Esophagus mucosa (tissue), 1 donor: ENCODE results near the gene CHRNA7. TPM values are rescaled to one million over a fixed set of nuclear protein-coding genes. Genes with fewer than 3 reads are reported as not detected.
"Not testable (repeated sequence)": the region's sequence is repeated elsewhere in the genome, so short reads cannot be mapped to it uniquely, and the experiment has no call there.

Source experiments
- ATAC-seq: fragments of 200-7000 bp; cut with Tn5 transposase; one replicate; pipeline ENCODE4 v1.9.1; 2020
- total RNA-seq: library from RNA; stranded (reverse); gene quantifications from one replicate; pipeline ENCODE4 v1.2.4, GENCODE V29; 2023
- donor health status: DM: yes; HTN: yes; CAD: no.

Gene CHRNA7
- total RNA-seq, 1 donor from 2014 or later = 0.76 TPM

DNA sequence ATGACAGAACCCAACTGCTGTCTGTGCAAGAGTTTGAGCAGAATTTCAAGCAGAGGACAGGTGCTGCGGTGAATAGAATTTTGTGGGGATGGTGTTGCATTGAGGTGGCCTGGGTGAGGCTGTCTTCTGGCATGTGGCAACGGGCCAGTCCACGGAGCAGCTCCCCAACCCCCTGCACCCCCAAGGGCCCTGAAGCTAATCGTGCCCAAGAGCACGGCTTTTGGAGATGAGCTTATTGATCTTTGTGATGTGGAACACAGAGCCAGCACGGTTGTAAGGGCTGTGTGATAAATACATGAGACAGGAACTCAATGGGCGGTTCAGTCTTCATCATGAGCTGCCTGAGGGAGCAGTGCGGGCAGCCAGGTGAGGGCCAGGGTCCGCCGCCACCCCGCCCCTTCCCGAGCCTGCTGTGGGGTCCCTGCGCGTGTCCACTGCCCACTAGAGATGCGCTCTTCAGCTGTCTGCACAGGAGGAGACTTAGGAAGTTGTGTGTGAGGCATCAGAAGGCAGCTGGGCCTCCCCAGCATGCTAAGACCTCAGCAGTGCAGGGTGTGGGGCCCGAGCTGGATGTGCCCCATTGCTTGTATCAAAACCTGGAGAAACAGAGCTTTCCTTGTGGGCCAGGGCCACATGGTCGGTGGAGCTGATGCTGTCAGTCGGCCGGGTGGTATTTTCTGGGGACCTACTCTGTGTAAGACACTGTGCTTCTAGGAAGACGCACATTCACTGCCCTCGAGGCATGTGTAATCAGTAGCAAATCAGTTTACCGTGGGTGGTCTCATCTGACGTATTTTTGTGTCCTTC, 90.5 kb downstream of the CHRNA7 start:
- no peak for ATAC-seq

GRCh38 chr15:32121384-32121695, 91.0 kb downstream of the CHRNA7 start:
- no peak for ATAC-seq

- ATAC-seq = no peak
These were observed 91.7 kb downstream of the CHRNA7 start for GRCh38 chr15:32122013-32122412.

- ATAC-seq = no peak
These were observed 93.2 kb downstream of the CHRNA7 start for GRCh38 chr15:32123473-32123872.

DNA sequence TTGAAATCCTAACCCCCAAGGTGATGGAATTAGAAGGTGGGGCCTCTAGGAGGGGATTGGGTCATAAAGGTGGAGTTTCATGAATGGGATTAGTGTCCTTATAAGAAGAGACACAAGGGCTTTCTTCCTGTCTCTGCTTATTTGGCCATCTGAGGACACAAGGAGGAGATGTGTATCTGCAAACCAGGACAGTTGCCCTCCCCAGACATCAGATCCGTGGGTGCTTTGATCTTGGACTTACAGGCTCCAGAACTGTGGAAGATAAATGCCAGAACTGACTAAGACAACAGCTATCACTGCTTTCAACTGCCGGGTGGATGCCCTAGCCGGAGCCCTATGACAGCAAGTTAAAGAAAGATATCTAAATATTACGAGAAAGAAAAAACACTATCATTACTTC, 94.4 kb downstream of the CHRNA7 start:
- ATAC-seq = no peak

DNA sequence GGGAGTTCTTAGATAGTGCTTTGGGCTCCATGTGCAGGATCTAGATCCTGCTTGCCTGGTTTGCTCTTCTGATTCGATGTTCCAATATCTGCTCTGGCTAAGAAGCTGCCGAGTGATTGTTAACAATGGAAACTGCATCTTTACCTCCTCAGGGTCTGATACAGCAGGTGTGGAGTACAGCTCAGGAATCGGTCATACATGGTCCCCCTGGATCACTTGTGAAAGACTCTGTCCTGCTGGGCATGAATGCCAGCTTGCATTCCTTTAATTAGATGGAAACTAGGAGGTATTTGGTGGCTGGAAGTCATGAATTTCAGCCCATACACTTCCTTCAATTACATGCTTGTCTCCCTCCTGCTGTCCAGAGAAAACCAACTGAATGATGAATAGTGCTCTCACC, 95.3 kb downstream of the CHRNA7 start:
- no peak for ATAC-seq

DNA sequence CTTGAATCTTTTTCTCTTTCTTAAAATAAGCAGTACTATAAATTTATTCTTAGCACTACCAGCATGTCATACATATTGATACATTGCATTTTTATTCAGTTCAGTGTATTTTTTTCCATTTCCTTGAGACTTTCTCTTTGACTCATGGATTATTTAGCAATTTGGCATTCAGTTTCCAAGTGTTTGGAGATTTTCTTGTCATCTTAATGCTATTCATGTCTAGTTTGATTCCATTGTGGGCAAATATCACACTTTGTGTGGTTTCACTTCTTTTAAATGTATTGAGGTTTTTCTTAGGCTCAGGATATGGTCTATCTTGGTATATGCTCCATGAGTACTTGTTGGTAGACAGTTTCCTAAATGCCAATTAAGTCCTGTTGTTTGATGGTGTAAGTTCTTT, 99.5 kb downstream of the CHRNA7 start:
- ATAC-seq = no peak

GRCh38 chr15:32130823-32131222, 100.5 kb downstream of the CHRNA7 start:
- ATAC-seq = no peak

DNA sequence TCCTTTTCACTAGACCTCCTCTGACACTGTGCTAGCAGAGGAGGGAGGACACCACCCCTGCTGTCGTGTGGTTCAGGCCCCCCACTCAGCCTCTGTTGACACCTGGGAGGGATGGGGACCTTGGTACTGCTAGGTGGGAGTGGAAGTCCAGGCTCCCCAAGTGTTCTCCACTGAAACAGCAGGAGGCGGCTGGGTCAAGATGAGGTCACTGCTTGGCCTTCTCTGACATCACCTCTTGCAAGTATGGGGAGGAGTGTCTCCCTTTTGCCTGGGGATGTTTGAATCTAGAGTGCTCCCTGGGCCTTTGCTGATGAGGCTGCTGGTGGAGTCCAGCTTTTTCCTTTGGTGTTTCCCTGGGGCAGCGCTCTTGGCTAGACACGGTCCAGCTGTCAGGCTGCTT, 101.5 kb downstream of the CHRNA7 start:
- ATAC-seq = no peak

DNA sequence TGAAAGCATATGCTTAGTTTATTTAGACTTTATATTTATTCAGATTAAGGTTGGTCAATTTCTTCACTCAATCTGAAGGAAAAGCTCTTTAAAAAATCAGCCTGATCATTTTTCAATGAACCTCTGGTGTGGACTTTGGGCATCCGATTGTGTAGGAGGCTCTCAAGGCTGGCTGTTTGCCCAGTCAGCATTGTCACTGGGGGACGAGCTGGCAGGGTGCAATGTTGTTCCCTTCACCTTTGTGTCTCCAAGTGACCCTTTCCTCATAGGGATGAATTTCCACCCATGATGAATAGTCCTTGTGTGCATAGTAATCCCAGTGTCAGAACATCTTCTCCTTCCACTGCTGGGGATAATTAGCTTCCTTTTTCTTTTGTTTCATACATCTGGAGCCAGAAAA, 102.5 kb downstream of the CHRNA7 start:
- no peak for ATAC-seq

DNA sequence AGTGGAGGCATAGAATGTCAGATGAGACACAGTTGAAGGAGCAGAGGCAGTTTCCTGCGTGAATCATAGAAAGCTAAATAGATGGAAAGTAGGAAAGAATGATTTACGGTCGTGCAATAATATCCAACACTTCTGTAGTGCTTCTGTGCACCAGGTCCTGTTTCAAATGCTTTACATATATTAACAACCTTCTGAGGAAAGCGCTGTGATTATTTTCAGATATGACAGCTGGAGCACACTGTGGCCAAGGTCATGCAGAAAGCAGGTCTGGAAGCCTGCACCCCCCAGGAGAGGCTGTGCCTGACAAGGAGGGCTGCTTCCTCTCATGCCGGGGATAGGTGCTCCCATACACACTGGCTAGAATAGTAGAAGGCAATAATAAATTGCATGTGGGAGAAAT, 104.5 kb downstream of the CHRNA7 start:
- ATAC-seq = no peak

DNA sequence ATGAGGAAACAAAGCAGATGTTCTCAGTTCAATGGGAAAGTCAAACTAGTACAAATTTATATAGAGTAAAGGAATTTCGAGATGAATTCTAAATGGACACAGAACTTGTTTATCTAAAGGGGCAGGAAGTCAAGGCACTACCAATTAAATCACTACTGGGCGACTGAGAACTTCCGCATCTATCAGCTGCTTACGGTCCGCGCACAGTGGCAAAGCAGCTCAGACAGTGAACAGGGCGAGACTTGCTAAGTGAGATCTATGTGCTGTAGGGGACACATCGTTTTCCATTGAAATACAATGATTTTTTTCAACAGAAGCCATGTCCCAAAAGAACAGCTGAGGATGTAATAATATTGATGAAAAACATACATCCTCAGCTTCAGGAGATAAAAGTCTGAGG, 105.0 kb downstream of the CHRNA7 start:
- no peak for ATAC-seq

DNA sequence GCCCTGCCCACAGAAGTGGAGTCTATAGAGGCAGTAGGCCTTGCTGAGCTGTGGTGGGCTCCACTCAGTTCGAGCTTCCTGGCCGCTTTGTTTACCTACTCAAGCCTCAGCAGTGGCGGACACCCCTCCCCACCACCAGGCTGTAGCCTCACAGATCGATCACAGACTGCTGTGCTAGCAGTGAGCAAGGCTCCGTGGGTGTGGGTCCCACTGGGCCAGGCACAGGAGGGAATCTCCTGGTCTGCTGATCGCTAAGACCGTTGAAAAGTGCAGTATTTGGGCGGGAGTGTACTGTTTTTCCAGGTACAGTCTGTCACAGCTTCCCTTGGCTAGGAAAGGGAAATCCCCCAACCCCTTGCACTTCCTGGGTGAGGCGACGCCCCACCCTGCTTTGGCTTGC, 115.2 kb downstream of the CHRNA7 start:
- not testable (repeated sequence) for ATAC-seq

DNA sequence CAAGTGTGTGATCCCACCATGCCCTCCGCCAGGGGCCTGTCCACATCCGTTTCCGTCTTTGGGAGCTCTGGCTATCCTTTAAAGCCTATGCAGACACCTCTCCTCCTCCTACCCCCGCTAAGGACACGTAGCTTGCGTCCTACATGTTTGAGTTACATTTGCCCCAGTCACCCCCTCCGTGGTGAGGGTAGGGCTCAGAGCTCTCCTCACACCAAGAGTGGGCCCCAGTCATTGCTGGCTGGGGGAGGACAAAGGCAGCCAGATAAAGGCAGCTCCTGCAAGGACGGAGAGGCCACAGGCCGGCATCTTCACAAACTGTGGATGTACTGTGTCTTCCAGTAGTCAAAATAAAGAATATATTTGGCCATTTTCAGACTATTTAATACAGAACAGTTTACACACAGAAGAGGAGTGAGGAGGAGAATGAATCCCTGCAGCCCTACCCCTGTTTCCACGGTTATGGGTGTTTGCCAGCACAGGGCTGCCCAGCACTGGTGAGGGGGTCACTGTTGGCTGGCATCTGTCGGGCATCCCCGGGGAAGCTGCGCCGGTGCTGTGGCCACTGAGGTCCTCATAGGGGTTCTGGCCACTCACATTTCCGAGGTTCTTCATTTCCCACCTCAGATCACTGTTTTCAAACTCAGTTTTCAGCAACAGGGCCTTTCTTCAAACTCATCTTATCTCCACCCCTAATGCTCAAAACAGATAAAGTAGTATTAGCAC, 118.7 kb downstream of the CHRNA7 start:
- ATAC-seq = no peak

DNA sequence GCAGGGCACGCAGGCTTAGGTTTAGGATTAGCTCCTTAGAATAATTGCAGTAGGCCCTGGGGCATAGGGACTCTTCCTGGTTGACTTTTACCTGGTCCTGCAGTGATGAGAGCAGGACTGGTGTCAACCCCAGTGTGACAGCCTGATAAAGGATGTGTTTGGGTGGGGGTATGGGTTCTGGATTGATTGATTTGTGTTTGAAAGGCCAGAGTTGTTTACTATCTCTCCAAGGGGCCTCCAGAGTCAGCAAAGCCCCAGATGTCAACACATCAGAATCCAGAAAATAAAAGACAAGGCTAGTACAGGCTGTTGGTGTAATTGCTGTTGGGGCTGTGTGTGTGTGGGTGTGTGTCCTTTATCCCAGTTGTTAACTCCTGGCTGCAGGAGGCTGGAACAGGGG, 122.3 kb downstream of the CHRNA7 start:
- no peak for ATAC-seq

DNA sequence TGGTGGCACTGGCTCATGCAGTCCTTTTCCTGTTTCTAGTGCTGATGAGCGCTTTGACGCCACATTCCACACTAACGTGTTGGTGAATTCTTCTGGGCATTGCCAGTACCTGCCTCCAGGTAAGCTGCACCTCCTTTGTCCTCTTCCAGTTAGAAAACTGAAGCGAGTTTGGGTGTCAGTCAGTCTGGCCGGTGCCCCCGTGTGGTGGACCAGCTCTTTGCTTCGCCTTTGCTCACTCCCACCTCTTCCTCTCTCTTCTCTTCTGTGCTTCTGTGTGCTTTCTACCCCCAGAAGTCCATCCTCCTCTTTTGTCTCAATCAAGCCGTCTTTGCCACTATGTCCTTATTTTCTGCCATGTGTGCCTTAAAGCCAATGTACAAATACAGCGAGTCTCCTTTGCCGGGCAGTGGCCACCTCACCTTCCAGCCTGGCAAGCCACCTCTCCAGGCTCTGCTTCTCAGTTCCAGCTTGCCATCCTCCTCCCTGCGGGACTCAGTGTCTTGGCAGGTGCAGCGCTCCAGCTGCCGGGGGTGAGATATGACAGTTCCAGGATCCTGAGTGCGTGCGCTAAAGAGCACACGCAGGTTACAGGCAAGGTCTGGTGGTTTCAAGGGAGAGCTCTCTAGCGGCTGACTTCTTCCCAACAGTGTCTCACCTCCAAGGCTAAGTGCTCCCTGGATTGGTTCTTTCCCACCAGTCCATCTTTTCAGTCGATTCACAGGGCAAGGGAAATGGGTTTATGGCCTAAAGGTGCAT, 123.7 kb downstream of the CHRNA7 start:
- not testable (repeated sequence) for ATAC-seq

GRCh38 chr15:32162143-32162542, 131.8 kb downstream of the CHRNA7 start:
- not testable (repeated sequence) for ATAC-seq

GRCh38 chr15:32164065-32164464, 133.8 kb downstream of the CHRNA7 start:
- not testable (repeated sequence) for ATAC-seq

DNA sequence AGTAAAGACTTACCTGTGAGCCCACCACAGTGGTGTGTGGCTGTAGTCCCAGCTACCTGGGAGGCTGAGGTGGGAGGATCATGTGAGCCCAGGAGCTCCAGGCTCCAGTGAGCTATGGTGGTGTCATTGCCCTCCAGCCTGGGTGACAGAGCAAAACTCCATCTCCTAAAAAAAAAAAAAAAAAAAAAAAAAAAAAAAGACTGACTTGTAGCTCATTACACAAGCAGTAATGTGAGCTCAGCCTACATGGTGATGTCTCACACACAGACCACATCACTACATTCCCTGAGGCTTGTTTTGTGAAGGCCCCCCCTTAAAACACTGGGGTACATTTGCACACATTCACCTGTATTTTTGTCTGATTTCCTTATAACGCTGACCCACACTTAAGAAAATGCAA, 134.4 kb downstream of the CHRNA7 start:
- ATAC-seq = not testable (repeated sequence)

DNA sequence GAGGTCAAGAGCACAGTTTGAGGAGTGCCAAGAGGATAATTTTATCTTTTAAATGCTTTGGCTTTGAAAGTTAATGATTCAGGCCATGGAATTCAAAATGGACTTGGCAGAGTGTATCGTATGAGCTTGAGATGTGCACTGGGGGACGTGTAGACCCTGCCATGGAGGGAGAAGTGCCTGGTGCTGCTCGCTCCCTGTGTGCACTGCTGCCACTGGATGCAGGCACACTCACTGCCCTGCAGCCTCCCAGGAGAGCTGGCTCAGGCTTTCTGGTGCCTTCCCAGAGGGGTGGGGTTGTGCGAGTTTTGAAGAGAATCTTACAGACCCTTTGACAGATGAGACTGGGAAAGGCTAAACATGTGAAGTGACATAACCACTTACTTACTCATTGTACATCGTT, 135.5 kb downstream of the CHRNA7 start:
- peak; percentile 10 for ATAC-seq

DNA sequence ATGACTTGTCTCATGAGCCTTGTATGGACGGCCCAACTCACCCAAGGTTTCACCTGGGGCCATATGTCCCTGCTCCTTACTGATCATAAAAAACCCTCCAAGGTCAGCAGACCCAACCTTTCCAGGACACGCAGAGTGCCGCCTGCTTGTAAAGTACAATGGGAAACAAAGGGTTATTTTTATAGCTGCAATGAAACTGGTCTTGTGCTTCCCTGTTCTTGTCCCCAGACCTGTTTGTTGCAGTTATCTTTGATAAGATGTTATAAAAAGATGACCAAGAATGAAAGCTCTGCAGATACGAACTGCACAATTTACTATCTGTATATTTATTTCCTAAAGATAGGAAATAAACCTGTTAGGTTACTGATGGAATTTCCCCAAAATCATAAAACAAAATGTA, 136.0 kb downstream of the CHRNA7 start:
- ATAC-seq = peak; percentile 10

DNA sequence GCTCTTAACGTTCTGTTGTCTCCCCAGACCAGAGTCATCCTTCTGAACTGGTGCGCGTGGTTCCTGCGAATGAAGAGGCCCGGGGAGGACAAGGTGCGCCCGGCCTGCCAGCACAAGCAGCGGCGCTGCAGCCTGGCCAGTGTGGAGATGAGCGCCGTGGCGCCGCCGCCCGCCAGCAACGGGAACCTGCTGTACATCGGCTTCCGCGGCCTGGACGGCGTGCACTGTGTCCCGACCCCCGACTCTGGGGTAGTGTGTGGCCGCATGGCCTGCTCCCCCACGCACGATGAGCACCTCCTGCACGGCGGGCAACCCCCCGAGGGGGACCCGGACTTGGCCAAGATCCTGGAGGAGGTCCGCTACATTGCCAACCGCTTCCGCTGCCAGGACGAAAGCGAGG, 137.6 kb downstream of the CHRNA7 start:
- not testable (repeated sequence) for ATAC-seq

DNA sequence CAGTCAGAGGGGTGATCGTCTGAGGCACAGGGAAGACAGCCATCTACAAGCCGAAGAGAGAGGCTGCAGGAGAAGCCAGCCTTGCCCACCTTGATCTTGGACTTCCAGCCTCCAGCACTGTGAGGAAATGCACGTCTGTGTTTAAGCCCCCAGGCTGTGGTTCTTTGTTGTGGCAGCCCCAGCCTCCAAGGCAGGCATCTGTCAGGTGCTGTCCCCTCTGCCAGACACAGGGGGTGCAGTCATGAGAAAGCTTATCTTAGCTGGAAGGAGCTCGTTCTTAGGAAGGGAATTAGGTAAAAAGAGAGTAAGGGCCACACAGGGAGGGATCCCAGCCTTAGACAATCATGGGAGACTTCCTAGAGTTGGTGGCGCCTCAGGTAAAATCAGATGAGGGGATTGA, 150.3 kb downstream of the CHRNA7 start:
- not testable (repeated sequence) for ATAC-seq

DNA sequence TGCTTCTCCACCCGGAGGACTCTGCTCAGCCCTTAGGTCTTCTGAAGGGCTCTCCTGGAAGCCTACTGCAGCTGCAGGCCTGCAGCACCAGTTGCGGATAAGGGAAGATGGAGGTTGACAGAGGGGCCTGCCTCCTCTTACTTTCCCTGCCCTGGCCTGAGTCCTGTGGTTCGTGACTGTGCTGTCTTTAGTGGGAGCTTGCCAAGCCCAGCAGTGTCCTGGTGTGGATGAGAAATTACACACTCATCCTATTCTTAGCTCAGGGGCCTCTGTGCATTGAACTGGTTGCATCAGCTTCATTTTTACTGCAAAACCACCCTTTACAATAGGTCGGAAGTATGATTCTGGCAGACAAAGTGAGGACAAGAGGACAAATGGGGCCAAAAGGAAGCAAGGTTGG, 163.5 kb downstream of the CHRNA7 start:
- ATAC-seq = not testable (repeated sequence)
